Activated CD8-positive, alpha-beta T cell treated with anti-CD3 and anti-CD28 coated beads for 36 hours (primary cell): ENCODE data around the gene TOR1B. TPM values are rescaled to one million over a fixed set of nuclear protein-coding genes. Genes with fewer than 3 reads are reported as not detected.
"Not testable (repeated sequence)": the region's sequence is repeated elsewhere in the genome, so short reads cannot be mapped to it uniquely, and the experiment has no call there.

Experiments used
- ATAC-seq: fragments of 200-7000 bp; cut with Tn5 transposase; one replicate; pipeline ENCODE4 v1.10.0; 2021; ENCODE audit warnings: mild to moderate bottlenecking, moderate library complexity
- CTCF ChIA-PET: fragments of 350-600 bp; sonication (Branson Sonifier 250); formaldehyde crosslinking; loops from one replicate; lab custom pipeline; 2021; ENCODE audit warnings: antibody characterized with exemption; lab: Charles Lee
- POLR2A ChIA-PET: fragments of 350-600 bp; sonication (Branson Sonifier 250); formaldehyde crosslinking; loops from one replicate; lab custom pipeline; 2021; ENCODE audit warnings: antibody characterized with exemption; lab: Charles Lee
- DNase-seq: peaks from one replicate; pipeline ENCODE4 v3.0.0-alpha.2; 2020
- H3K27ac Mint-ChIP-seq: one replicate; pipeline ENCODE4 v1.8.0; 2021; ENCODE audit warnings: mild to moderate bottlenecking, mixed read lengths
- H3K27me3 Mint-ChIP-seq: one replicate; pipeline ENCODE4 v1.8.0; 2021; ENCODE audit warnings: mixed read lengths
- H3K36me3 Mint-ChIP-seq: one replicate; pipeline ENCODE4 v1.8.0; 2021; ENCODE audit warnings: low read depth, mixed read lengths
- H3K4me1 Mint-ChIP-seq: one replicate; pipeline ENCODE4 v1.8.0; 2021; ENCODE audit warnings: low read depth, mixed read lengths
- H3K4me3 Mint-ChIP-seq: one replicate; pipeline ENCODE4 v1.8.0; 2021; ENCODE audit warnings: mild to moderate bottlenecking, moderate library complexity, mixed read lengths
- H3K9me3 Mint-ChIP-seq: one replicate; pipeline ENCODE4 v1.8.0; 2021; ENCODE audit warnings: mixed read lengths
- CTCF ChIP-seq: fragments of 200-600 bp; IDR thresholded peaks from one replicate; pipeline ENCODE4 v1.8.0; 2022; ENCODE audit warnings: antibody characterized with exemption, mild to moderate bottlenecking
- intact Hi-C: fragments of 100-400 bp; cut with micrococcal nuclease; formaldehyde crosslinking; loops from one replicate; pipeline ENCODE4 v1.10.0; 2022
- total RNA-seq, 2 experiments: library from RNA; stranded (reverse); gene quantifications; one replicate each; pipeline ENCODE4 v1.2.3, GENCODE V29; 2021

The TOR1B gene
- total RNA-seq, 2 experiments from 2014 or later, result 18.5 to 19.8 TPM

GRCh38 chr9:129785866-129786265, 17.1 kb upstream of the TOR1B start:
- TF ChIP-seq CTCF, result no peak
- ChIA-PET POLR2A (no interaction called here), CTCF (interaction anchor here (0.9 to 9.0 kb wide), 5 partner anchors 9 to 321 kb away, joined by 3 to 82 read pairs (median 6); no protein-coding TSS in a partner anchor)
- no peaks in the 10 kb centered on the region for H3K9me3 Mint-ChIP-seq
- H3K36me3 Mint-ChIP-seq, result no peaks in the 10 kb centered on the region
- no peaks in the 10 kb centered on the region for H3K27me3 Mint-ChIP-seq
- ATAC-seq, result no peak
- no peak overlapping the region for H3K27ac Mint-ChIP-seq
- peaks cover 9% of the 10 kb centered on the region for H3K4me1 Mint-ChIP-seq
- no peak overlapping the region for H3K4me3 Mint-ChIP-seq
- no peak for DNase-seq
- intact Hi-C loops, result loop anchor here (2.0 to 10.0 kb wide), 2 partner anchors 49 to 141 kb away; partner anchors contain the start of gene ASB6

DNA sequence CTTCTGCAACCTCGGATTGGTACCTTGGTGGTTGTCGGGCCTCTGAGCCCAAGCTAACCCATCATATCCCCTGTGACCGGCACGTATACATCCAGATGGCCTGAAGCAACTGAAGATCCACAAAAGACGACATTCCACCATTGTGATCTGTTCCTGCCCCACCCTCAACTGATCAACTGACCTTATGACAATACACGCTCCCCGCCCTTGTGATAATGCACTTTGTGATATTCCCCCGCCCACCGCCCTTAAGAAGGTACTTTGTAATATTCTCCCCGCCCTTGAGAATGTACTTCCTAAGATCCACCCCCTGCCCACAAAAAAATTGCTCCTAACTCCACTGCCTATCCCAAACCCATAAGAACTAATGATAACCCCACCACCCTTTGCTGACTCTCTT, 16.5 kb upstream of the TOR1B start:
- ChIA-PET CTCF (interaction anchor here (0.9 to 9.0 kb wide), 6 partner anchors 36 to 655 kb away, joined by 3 to 82 read pairs (median 6); no protein-coding TSS in a partner anchor), POLR2A (no interaction called here)
- Mint-ChIP-seq H3K27me3 (no peaks in the 10 kb centered on the region), H3K4me3 (no peak overlapping the region), H3K36me3 (no peaks in the 10 kb centered on the region), H3K4me1 (peaks cover 9% of the 10 kb centered on the region), H3K27ac (no peak overlapping the region), H3K9me3 (no peaks in the 10 kb centered on the region)
- ATAC-seq (no peak), DNase-seq (no peak)
- TF ChIP-seq CTCF, result no peak
- intact Hi-C loops, result loop anchor here (10.0 kb wide), 1 partner anchor 142 kb away; the partner anchor contains the start of gene ASB6

- DNase-seq, result no peak
- no peak overlapping the region for H3K27ac Mint-ChIP-seq
- no peaks in the 10 kb centered on the region for H3K36me3 Mint-ChIP-seq
- TF ChIP-seq CTCF, result no peak
- intact Hi-C loops, result no loop called here
- CTCF ChIA-PET, result no interaction called here
- peaks cover 9% of the 10 kb centered on the region for H3K4me1 Mint-ChIP-seq
- POLR2A ChIA-PET, result no interaction called here
- H3K9me3 Mint-ChIP-seq, result no peaks in the 10 kb centered on the region
- H3K27me3 Mint-ChIP-seq, result no peaks in the 10 kb centered on the region
- ATAC-seq, result no peak
- no peak overlapping the region for H3K4me3 Mint-ChIP-seq
Observed at GRCh38 chr9:129794549-129794948, 8.4 kb upstream of the TOR1B start.

DNA sequence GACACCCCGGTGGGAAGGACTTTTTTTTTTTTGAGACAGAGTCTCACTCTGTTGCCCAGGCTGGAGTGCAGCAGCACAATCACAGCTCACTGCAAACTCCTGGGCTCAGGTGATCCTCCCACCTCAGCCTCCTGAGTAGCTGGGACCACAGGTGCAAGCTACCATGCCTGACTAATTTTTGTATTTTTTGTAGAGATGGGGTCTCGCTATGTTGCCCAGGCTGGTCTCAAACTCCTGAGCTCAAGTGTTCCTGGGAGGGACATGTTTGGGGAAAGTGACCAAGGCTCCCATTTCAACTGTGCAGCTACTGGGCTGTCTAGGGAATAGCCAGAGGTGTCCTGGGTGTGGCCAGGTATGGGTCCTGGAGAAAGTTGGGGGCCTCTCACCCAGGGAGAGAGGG, 7.0 kb upstream of the TOR1B start:
- CTCF ChIA-PET, result interaction anchor here (0.7 to 0.9 kb wide), 2 partner anchors 58 to 69 kb away, joined by 3 to 5 read pairs; no protein-coding TSS in a partner anchor
- intact Hi-C loops, H3K27me3 Mint-ChIP-seq, DNase-seq, POLR2A ChIA-PET, H3K4me1 Mint-ChIP-seq, H3K36me3 Mint-ChIP-seq, ATAC-seq, H3K9me3 Mint-ChIP-seq, H3K4me3 Mint-ChIP-seq, H3K27ac Mint-ChIP-seq: not testable (repeated sequence)

DNA sequence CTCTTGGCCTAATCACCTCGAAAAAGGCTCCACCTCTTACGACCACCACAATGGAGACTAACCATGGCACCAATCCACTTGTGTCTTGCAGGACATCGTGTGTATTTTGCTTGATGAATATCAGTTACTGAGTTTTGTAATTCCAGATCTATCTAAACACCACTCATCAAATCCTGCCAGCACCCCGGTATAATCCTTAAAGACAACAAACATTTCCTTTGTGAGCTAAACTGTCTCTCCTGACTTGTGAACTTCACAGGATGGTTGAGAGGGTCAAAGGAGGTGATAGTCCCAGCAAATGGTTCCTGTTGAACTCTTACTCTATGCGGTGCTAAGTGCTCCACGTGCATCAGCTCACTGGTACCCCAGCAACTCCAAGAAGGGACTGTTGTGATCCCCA, 4.0 kb upstream of the TOR1B start:
- peaks cover 6% of the 10 kb centered on the region for H3K4me1 Mint-ChIP-seq
- ChIA-PET CTCF (interaction anchor here (2.2 kb wide), 1 partner anchor 8 kb away, joined by 6 read pairs; no protein-coding TSS in a partner anchor), POLR2A (no interaction called here)
- H3K36me3 Mint-ChIP-seq, result peaks cover 2% of the 10 kb centered on the region
- no peak for TF ChIP-seq CTCF
- no peaks in the 10 kb centered on the region for H3K27me3 Mint-ChIP-seq
- H3K9me3 Mint-ChIP-seq, result no peaks in the 10 kb centered on the region
- H3K27ac Mint-ChIP-seq, result no peak overlapping the region
- intact Hi-C loops, result no loop called here
- ATAC-seq, result no peak
- no peak for DNase-seq
- no peak overlapping the region for H3K4me3 Mint-ChIP-seq
